HFFc6 (cell line): Measurements from ENCODE around the gene LAD1. TPM values are rescaled to one million over a fixed set of nuclear protein-coding genes. Genes with fewer than 3 reads are reported as not detected.

Experiments
- DNase-seq: peaks from one replicate; pipeline ENCODE4 v3.0.0-alpha.2; 2018
- H3K27ac Mint-ChIP-seq: 2 replicates; pipeline ENCODE4 v1.8.0; 2020; ENCODE audit warnings: mild to moderate bottlenecking, mixed read lengths
- H3K27me3 Mint-ChIP-seq: 2 replicates; pipeline ENCODE4 v1.8.0; 2021; ENCODE audit warnings: mild to moderate bottlenecking, moderate library complexity, mixed read lengths; ENCODE audit not compliant: insufficient read depth
- H3K36me3 Mint-ChIP-seq: 2 replicates; pipeline ENCODE4 v1.8.0; 2021; ENCODE audit warnings: low read depth, mixed read lengths
- H3K4me1 Mint-ChIP-seq: 2 replicates; pipeline ENCODE4 v1.8.0; 2020; ENCODE audit warnings: low read depth, mixed read lengths
- H3K4me3 Mint-ChIP-seq: 2 replicates; pipeline ENCODE4 v1.8.0; 2020; ENCODE audit warnings: mild to moderate bottlenecking, moderate library complexity, mixed read lengths
- H3K9me3 Mint-ChIP-seq: 2 replicates; pipeline ENCODE4 v1.8.0; 2020; ENCODE audit warnings: mild to moderate bottlenecking, mixed read lengths
- CTCF ChIP-seq: fragments of 200-600 bp; sonication (generic); IDR thresholded peaks from 2 replicates; pipeline ENCODE4 v1.5.0; 2021; ENCODE audit warnings: antibody characterized with exemption, mild to moderate bottlenecking
- total RNA-seq, 6 experiments: library from RNA; stranded (reverse); fragmentation: NEBNext Ultra II Directional; extraction: Animal tissue kit (Norgen Biotek cat#: 25700); gene quantifications; 2 replicates in 1 of 6; 3 replicates in 5 of 6; pipeline ENCODE4 v1.2.3, GENCODE V29; 2021

Gene LAD1
- total RNA-seq, 6 experiments from 2014 or later: not detected

GRCh38 chr1:201346337-201346939, 52.7 kb downstream of the LAD1 start:
- peaks cover 2% of the 10 kb centered on the region for H3K36me3 Mint-ChIP-seq
- TF ChIP-seq CTCF: peak; percentile 84
- no peaks in the 10 kb centered on the region for H3K4me1 Mint-ChIP-seq
- peak; percentile 57 for DNase-seq
- no peaks in the 10 kb centered on the region; the same call in 1 of the 2 replicates for H3K9me3 Mint-ChIP-seq
- no peak overlapping the region for H3K27ac Mint-ChIP-seq
- peaks cover 19% of the 10 kb centered on the region for H3K27me3 Mint-ChIP-seq
- H3K4me3 Mint-ChIP-seq: no peak overlapping the region

- no peak for DNase-seq
- Mint-ChIP-seq H3K27ac (no peak overlapping the region), H3K36me3 (peaks cover 8% of the 10 kb centered on the region), H3K4me1 (no peaks in the 10 kb centered on the region), H3K4me3 (no peak overlapping the region), H3K9me3 (no peaks in the 10 kb centered on the region; the same call in 1 of the 2 replicates), H3K27me3 (peaks cover 16% of the 10 kb centered on the region)
- TF ChIP-seq CTCF: no peak
These were observed 54.1 kb downstream of the LAD1 start for GRCh38 chr1:201345081-201345355.

DNA sequence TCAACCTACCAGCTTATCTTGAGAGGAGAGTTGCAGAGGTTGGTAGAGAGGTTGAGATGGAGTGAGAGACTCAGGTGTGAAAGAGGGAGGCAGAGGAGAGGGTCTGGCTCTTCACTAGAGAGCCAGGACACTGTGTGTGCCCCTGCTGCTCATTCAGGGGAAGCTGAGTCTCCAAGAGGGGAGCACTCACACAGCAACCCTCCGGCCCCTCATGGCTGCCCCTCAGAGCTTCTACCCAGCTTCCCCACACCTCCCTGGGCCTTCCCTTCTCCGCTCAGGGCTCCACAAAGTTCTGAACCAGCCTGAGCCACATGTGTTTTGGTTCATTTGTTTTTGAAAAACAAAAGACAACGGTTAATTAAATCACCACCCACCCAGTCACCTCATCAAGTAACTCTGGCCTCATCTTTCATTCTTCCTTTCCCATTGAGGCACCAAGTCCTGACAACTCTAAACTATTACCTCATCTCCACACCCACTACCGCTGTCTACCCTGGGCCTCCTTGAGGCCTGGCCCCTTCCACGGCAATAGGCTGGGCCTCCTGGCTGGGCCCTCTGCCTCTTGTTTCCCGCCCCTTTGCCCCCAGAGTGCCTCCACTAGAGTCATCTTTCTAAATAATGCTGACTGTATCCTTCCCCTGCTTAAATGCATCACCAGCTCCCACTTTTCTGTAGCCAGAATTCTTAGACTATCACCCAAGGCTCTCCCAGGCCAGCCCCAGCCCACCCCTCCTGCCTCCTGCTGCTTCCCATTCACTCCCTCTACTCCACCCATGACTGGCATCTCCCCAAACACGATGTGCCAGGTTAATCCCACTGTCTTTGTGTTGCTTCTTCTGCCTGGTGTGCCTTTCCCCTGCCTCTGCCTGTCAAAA, 54.7 kb downstream of the LAD1 start:
- Mint-ChIP-seq H3K27me3 (peaks cover 15% of the 10 kb centered on the region), H3K4me1 (no peaks in the 10 kb centered on the region), H3K4me3 (no peak overlapping the region), H3K36me3 (peaks cover 8% of the 10 kb centered on the region), H3K27ac (no peak overlapping the region), H3K9me3 (no peaks in the 10 kb centered on the region; the same call in 1 of the 2 replicates)
- no peak for TF ChIP-seq CTCF
- DNase-seq: no peak

- no peak for TF ChIP-seq CTCF
- no peak for DNase-seq
- H3K9me3 Mint-ChIP-seq: no peaks in the 10 kb centered on the region; the same call in none of the 2 replicates
These were observed 57.7 kb downstream of the LAD1 start for GRCh38 chr1:201341377-201341776.

GRCh38 chr1:201336711-201337450, 62.2 kb downstream of the LAD1 start:
- no peak overlapping the region for H3K27ac Mint-ChIP-seq
- peaks cover 8% of the 10 kb centered on the region for H3K36me3 Mint-ChIP-seq
- H3K9me3 Mint-ChIP-seq: no peaks in the 10 kb centered on the region; the same call in none of the 2 replicates
- no peak for DNase-seq
- H3K4me3 Mint-ChIP-seq: no peak overlapping the region
- no peak for TF ChIP-seq CTCF
- no peaks in the 10 kb centered on the region for H3K4me1 Mint-ChIP-seq
- peaks cover 51% of the 10 kb centered on the region for H3K27me3 Mint-ChIP-seq

More at GRCh38 chr1:201341377-201341776, 57.7 kb downstream of the LAD1 start:
- no peak overlapping the region for H3K27ac Mint-ChIP-seq
- H3K4me1 Mint-ChIP-seq: no peaks in the 10 kb centered on the region
- H3K4me3 Mint-ChIP-seq: no peak overlapping the region
- peaks cover 25% of the 10 kb centered on the region for H3K27me3 Mint-ChIP-seq
- H3K36me3 Mint-ChIP-seq: peaks cover 8% of the 10 kb centered on the region
